ENCODE data around the gene CUX1.
A peak's percentile ranks its signal among the peaks of the same experiment; 100 is the strongest.

Gene CUX1

GRCh38 chr7:102283477-102284189 lies 466.2 kb downstream of the CUX1 start:
- no peak for DNase-seq (ENCODE audit: low read depth in 3 of 3, low spot score in 1 of 3)

- DNase-seq (ENCODE audit: low read depth in 3 of 3, low spot score in 1 of 3), result no peak
These were observed 467.0 kb downstream of the CUX1 start for GRCh38 chr7:102284399-102284798.

GRCh38 chr7:102284891-102285539 lies 467.6 kb downstream of the CUX1 start:
- no peak for DNase-seq (ENCODE audit: low read depth in 3 of 3, low spot score in 1 of 3)

GRCh38 chr7:102285540-102286236 lies 468.3 kb downstream of the CUX1 start:
- DNase-seq (ENCODE audit: low read depth in 3 of 3, low spot score in 1 of 3), result no peak

GRCh38 chr7:102286237-102287110 lies 469.0 kb downstream of the CUX1 start, which contains the start of gene SH2B2:
Gene SH2B2 (plus strand): TSS chr7:102286868. CDS start chr7:102300551, 13,683 bp downstream.
- DNase-seq (ENCODE audit: low read depth in 3 of 3, low spot score in 1 of 3), result peak in 1 of 3 donors; percentile 24

- no peak for DNase-seq (ENCODE audit: low read depth in 3 of 3, low spot score in 1 of 3)
These were observed 469.9 kb downstream of the CUX1 start for GRCh38 chr7:102287111-102287980.

- DNase-seq (ENCODE audit: low read depth in 3 of 3, low spot score in 1 of 3), result no peak
These were observed 470.5 kb downstream of the CUX1 start for GRCh38 chr7:102287981-102288278.

- DNase-seq (ENCODE audit: low read depth in 3 of 3, low spot score in 1 of 3), result no peak
These were observed 471.0 kb downstream of the CUX1 start for GRCh38 chr7:102288285-102288930.

- DNase-seq (ENCODE audit: low read depth in 3 of 3, low spot score in 1 of 3), result no peak
These were observed 471.6 kb downstream of the CUX1 start for GRCh38 chr7:102289057-102289456.

GRCh38 chr7:102291056-102291915 lies 473.9 kb downstream of the CUX1 start:
- DNase-seq (ENCODE audit: low read depth in 3 of 3, low spot score in 1 of 3), result no peak

- DNase-seq (ENCODE audit: low read depth in 3 of 3, low spot score in 1 of 3), result no peak
These were observed 474.5 kb downstream of the CUX1 start for GRCh38 chr7:102291916-102292267.

GRCh38 chr7:102292813-102293798 lies 475.7 kb downstream of the CUX1 start:
- DNase-seq (ENCODE audit: low read depth in 3 of 3, low spot score in 1 of 3), result no peak

GRCh38 chr7:102294589-102294988 lies 477.2 kb downstream of the CUX1 start:
- no peak for DNase-seq (ENCODE audit: low read depth in 3 of 3, low spot score in 1 of 3)

GRCh38 chr7:102295346-102296178 lies 478.1 kb downstream of the CUX1 start:
- no peak for DNase-seq (ENCODE audit: low read depth in 3 of 3, low spot score in 1 of 3)

- DNase-seq (ENCODE audit: low read depth in 3 of 3, low spot score in 1 of 3), result no peak
These were observed 478.7 kb downstream of the CUX1 start for GRCh38 chr7:102296179-102296438.

GRCh38 chr7:102296514-102296913 lies 479.1 kb downstream of the CUX1 start:
- no peak for DNase-seq (ENCODE audit: low read depth in 3 of 3, low spot score in 1 of 3)
